H1 (cell line): ENCODE measurements around the gene BBX. TPM values are rescaled to one million over a fixed set of nuclear protein-coding genes. Genes with fewer than 3 reads are reported as not detected.

Source experiments
- ASH2L ChIP-seq: fragments of 200-600, 300-600 bp; sonication (generic); IDR thresholded peaks from one replicate; pipeline ENCODE4 v1.7.1; 2017; ENCODE audit warnings: low read length
- BCL11A ChIP-seq, 2 experiments: IDR thresholded peaks; one replicate each; pipeline ENCODE4 v1.6.1; 2011; ENCODE audit warnings: low read depth in 2 of 2, low read length in 2 of 2, mild to moderate bottlenecking in 2 of 2
- BRCA1 ChIP-seq: IDR thresholded peaks from 2 replicates; pipeline ENCODE4 v1.6.1; 2012; ENCODE audit warnings: low read depth, low read length, improper control_type of control experiment
- CBX5 ChIP-seq: fragments of 300-800, 300-1000 bp; sonication (generic); IDR thresholded peaks from 2 replicates; pipeline ENCODE4 v1.7.1; 2016; ENCODE audit warnings: antibody characterized with exemption, low read length, low read depth
- EP300 ChIP-seq, 2 experiments: IDR thresholded peaks; 1 replicate in 1 of 2; 2 replicates in 1 of 2; pipeline ENCODE4 v1.6.1; 2011 to 2012; ENCODE audit warnings: low read depth in 2 of 2, low read length in 2 of 2, mild to moderate bottlenecking in 2 of 2, borderline replicate concordance in 1 of 2, inconsistent platforms in 1 of 2, moderate library complexity in 1 of 2
- KDM5A ChIP-seq: fragments of 200-600 bp; IDR thresholded peaks from 2 replicates; pipeline ENCODE4 v1.7.1; 2012; ENCODE audit warnings: mild to moderate bottlenecking, low read length, inconsistent platforms, mixed read lengths
- POLR2A ChIP-seq, 2 experiments: IDR thresholded peaks; 1 replicate in 1 of 2; 2 replicates in 1 of 2; pipeline ENCODE4 v1.6.1; 2011; ENCODE audit warnings: low read depth in 2 of 2, low read length in 2 of 2, mild to moderate bottlenecking in 2 of 2; ENCODE audit errors: control extremely low read depth in 1 of 2
- polyA plus RNA-seq, 7 experiments: library from polyadenylated mRNA; depleted of rRNA in 3 of 7; stranded (reverse) in 5 of 7; unstranded in 2 of 7; fragments of >200 nt in 5 of 7; fragments of 200-250 nt in 2 of 7; gene quantifications; 1 replicate in 5 of 7; 2 replicates in 1 of 7; 4 replicates in 1 of 7; pipeline versions ENCODE4 v1.2.1 to v1.2.3, GENCODE V29; 2011 to 2013; ENCODE audit warnings: missing spikeins in 2 of 7, mixed read lengths in 2 of 7
- total RNA-seq: library from RNA; stranded (reverse); fragmentation: NEBNext Ultra II Directional; extraction: Animal tissue kit (Norgen Biotek cat#: 25700); gene quantifications from 2 replicates; pipeline ENCODE4 v1.2.1, GENCODE V29; 2021
- TF ChIP-seq, protein P1 (sequence below): fragments of 300-600 bp; sonication (generic); IDR thresholded peaks from 2 replicates; pipeline ENCODE4 v1.7.1; 2012; ENCODE audit warnings: low read length, moderate library complexity, mild to moderate bottlenecking, inconsistent platforms; ENCODE audit not compliant: insufficient replicate concordance

Gene BBX
- total and polyA plus RNA-seq, 2 of the 8 experiments (the other 6 are each of a cell fraction or from before 2014, with no cell fraction given) = 11.0 to 42.5 TPM

DNA sequence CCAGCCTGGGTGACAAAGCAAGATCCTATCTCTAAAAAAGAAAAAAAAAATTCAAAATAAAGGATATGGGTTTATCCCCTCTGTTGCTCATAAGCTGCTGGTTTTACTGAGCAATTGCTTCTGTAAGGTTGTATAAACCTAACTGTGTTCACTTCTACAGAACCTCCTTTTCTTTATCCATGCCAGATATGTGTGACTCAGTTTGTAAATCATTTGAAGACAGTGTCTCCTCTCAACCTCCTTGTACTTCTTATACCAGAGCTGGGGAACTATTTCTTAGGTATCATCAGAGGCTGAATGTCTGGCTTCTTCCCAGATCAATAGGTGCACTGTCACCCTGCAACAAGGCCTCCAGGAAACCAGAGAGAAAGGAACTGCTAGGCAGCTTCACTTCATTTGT lies 294.3 kb downstream of the BBX start (continued):
- TF ChIP-seq, protein P1, sequence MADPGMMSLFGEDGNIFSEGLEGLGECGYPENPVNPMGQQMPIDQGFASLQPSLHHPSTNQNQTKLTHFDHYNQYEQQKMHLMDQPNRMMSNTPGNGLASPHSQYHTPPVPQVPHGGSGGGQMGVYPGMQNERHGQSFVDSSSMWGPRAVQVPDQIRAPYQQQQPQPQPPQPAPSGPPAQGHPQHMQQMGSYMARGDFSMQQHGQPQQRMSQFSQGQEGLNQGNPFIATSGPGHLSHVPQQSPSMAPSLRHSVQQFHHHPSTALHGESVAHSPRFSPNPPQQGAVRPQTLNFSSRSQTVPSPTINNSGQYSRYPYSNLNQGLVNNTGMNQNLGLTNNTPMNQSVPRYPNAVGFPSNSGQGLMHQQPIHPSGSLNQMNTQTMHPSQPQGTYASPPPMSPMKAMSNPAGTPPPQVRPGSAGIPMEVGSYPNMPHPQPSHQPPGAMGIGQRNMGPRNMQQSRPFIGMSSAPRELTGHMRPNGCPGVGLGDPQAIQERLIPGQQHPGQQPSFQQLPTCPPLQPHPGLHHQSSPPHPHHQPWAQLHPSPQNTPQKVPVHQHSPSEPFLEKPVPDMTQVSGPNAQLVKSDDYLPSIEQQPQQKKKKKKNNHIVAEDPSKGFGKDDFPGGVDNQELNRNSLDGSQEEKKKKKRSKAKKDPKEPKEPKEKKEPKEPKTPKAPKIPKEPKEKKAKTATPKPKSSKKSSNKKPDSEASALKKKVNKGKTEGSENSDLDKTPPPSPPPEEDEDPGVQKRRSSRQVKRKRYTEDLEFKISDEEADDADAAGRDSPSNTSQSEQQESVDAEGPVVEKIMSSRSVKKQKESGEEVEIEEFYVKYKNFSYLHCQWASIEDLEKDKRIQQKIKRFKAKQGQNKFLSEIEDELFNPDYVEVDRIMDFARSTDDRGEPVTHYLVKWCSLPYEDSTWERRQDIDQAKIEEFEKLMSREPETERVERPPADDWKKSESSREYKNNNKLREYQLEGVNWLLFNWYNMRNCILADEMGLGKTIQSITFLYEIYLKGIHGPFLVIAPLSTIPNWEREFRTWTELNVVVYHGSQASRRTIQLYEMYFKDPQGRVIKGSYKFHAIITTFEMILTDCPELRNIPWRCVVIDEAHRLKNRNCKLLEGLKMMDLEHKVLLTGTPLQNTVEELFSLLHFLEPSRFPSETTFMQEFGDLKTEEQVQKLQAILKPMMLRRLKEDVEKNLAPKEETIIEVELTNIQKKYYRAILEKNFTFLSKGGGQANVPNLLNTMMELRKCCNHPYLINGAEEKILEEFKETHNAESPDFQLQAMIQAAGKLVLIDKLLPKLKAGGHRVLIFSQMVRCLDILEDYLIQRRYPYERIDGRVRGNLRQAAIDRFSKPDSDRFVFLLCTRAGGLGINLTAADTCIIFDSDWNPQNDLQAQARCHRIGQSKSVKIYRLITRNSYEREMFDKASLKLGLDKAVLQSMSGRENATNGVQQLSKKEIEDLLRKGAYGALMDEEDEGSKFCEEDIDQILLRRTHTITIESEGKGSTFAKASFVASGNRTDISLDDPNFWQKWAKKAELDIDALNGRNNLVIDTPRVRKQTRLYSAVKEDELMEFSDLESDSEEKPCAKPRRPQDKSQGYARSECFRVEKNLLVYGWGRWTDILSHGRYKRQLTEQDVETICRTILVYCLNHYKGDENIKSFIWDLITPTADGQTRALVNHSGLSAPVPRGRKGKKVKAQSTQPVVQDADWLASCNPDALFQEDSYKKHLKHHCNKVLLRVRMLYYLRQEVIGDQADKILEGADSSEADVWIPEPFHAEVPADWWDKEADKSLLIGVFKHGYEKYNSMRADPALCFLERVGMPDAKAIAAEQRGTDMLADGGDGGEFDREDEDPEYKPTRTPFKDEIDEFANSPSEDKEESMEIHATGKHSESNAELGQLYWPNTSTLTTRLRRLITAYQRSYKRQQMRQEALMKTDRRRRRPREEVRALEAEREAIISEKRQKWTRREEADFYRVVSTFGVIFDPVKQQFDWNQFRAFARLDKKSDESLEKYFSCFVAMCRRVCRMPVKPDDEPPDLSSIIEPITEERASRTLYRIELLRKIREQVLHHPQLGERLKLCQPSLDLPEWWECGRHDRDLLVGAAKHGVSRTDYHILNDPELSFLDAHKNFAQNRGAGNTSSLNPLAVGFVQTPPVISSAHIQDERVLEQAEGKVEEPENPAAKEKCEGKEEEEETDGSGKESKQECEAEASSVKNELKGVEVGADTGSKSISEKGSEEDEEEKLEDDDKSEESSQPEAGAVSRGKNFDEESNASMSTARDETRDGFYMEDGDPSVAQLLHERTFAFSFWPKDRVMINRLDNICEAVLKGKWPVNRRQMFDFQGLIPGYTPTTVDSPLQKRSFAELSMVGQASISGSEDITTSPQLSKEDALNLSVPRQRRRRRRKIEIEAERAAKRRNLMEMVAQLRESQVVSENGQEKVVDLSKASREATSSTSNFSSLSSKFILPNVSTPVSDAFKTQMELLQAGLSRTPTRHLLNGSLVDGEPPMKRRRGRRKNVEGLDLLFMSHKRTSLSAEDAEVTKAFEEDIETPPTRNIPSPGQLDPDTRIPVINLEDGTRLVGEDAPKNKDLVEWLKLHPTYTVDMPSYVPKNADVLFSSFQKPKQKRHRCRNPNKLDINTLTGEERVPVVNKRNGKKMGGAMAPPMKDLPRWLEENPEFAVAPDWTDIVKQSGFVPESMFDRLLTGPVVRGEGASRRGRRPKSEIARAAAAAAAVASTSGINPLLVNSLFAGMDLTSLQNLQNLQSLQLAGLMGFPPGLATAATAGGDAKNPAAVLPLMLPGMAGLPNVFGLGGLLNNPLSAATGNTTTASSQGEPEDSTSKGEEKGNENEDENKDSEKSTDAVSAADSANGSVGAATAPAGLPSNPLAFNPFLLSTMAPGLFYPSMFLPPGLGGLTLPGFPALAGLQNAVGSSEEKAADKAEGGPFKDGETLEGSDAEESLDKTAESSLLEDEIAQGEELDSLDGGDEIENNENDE = no peak
- TF ChIP-seq POLR2A (IDR thresholded peaks at IDR 0.05; ENCODE audit: control extremely low read depth in 1 of 2, low read depth in 2 of 2, low read length in 2 of 2) = no peak
- no peak for TF ChIP-seq CBX5
- no peak for TF ChIP-seq ASH2L
- TF ChIP-seq KDM5A = no peak
- TF ChIP-seq BRCA1 = no peak
- no peak for TF ChIP-seq EP300 (IDR thresholded peaks at IDR 0.05; ENCODE audit: borderline replicate concordance in 1 of 2, low read depth in 2 of 2, low read length in 2 of 2)
- no peak for TF ChIP-seq BCL11A (IDR thresholded peaks at IDR 0.05; ENCODE audit: low read depth in 2 of 2, low read length in 2 of 2)
